CD4-positive, alpha-beta T cell treated with Interferon alpha-2 for 1 hour (primary cell): Measurements from ENCODE around the gene UBR4.

Source experiments
- DNase-seq, 2 donors: peaks; one replicate each; pipeline ENCODE4 v3.0.0-alpha.2; 2020 to 2022

UBR4 gene

GRCh38 chr1:19032701-19033514, 177.2 kb downstream of the UBR4 start:
- no peak for DNase-seq

- no peak for DNase-seq
Observed at GRCh38 chr1:19032413-19032695, 177.7 kb downstream of the UBR4 start.

GRCh38 chr1:19029191-19030085, 180.6 kb downstream of the UBR4 start:
- no peak for DNase-seq

- no peak for DNase-seq
Observed at GRCh38 chr1:19028546-19029129, 181.4 kb downstream of the UBR4 start.

- no peak for DNase-seq
Observed at GRCh38 chr1:19028110-19028509, 182.0 kb downstream of the UBR4 start.
